NCI-H2107 treated with DMSO at 0.1 percent for 48 hours (cell line): Measurements from ENCODE around the gene ZNF511.
A peak's percentile ranks its signal among the peaks of the same experiment; 100 is the strongest.

Experiments
- DNase-seq: peaks from one replicate; lab custom pipeline; 2025; ENCODE audit not compliant: unreplicated experiment; lab: John Stamatoyannopoulos, UW

Gene ZNF511

DNA sequence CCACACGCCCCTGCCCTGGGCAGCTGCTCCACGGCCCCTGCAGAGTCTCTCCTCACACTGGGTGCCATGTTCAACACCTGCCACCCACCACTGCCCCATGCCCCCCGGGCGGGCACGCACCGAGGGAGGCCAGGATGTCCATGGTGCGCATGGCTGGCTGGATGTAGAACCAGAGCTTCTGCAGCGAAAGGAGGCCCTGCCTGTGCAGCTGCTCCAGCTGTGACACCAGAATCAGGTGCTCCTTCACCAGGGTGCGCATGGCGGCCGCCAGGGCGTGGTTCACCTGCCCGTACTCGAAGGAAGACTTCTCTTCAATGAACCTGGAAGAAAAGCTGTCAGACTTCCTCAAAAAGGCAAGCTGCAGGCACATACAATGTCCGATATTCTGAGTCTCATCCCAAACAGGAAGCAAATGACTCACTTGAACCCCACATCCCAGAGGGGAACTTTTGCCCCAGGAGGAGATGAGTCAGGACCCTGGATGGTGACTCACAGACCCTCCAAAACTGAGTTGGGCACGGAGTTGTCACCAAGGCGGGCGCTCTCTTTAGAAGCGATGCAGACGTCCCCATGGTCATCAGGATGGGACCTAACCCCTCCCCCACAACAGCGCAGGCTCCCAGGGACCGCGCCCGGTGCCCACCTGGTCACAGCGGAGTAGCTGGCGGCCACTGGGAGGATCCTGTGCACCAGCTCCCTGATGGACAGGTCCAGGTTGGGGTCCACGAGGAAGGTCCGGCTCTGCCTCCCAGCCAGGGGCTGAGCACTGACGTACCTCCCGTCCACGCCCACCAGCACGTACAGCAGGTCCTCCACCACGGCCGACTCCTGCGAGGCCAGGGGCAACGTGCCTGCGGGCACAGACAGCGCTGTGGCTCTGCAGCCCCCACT, 15.6 kb upstream of the ZNF511 start:
- no peak for DNase-seq

DNA sequence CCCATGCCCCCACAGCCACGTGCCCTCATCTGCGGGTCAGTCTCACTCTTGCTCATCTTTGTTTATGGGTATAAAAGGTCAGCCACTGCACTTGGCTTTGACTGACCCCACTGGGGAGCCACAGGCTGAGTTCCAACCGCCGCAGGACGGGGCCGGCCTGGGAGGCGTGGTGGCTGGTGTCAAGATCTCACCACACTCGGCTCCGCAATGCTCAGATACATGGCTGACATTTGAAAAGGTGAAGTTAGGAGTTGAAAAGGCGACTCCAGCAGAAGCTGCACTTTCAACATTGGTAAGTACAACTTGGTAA, 14.9 kb upstream of the ZNF511 start:
- DNase-seq: no peak

DNA sequence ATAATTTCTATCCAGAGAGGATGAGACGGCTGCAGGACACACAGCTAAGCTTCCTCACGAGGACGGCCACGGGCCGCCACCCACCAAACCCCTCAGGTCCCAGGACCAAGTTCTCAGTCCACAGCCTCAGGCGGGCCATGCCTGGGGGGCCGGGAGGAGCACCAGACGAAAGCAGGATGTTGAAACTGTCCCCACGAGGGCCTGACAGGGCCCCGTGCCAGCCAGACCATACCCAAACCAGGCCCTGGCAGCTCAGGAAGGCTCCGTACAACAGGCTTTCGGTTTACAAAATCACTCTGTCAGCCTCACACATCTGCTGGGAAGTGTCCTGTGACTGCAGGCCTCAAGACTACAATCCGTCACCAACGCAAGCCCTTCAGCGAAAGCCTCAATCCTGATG, 14.5 kb upstream of the ZNF511 start:
- DNase-seq: no peak

DNA sequence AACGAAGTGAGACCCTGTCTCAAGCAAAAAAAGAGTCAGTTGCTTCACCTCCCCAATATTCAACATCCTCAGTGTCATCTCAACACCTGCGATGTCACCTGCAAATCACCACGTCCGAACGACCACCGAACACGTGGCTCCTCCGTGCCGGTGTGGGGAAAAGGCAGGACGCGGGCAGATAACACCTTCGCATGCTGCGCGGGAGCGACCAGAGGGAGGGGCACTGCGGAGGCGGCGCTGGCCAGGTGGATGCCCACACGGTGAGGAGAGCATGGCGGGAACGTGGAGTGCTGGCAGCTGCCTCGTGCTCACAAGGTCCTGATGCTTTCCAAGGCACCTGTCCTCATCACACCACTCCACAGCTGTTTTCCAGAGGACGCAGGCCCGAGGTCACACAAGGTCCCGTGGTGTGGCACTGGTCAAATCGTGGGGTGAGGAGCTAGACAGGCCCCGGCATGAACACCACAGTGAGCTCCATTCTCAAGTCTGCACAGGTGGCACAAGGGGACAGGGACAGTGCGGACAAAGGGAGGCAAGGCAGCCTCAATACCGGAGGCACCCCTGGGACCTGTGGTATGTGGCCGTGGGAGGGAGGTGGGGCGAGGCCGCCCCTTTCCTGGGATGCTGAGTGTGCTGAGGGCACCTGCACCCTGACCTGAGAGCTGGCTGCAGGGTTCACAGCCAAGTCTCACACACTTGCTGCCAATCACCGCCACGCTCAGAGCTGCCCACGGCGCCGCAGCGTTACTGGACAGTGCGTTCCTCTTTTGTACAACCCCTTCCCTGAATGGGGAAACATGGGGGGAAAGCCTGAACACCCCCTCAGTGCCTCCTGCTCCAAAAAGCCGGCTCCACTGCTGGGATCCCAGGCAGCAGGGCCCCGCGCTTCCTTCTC, 13.0 kb upstream of the ZNF511 start:
- no peak for DNase-seq

- DNase-seq: no peak
Observed at GRCh38 chr10:133297504-133297903, 11.2 kb upstream of the ZNF511 start.

DNA sequence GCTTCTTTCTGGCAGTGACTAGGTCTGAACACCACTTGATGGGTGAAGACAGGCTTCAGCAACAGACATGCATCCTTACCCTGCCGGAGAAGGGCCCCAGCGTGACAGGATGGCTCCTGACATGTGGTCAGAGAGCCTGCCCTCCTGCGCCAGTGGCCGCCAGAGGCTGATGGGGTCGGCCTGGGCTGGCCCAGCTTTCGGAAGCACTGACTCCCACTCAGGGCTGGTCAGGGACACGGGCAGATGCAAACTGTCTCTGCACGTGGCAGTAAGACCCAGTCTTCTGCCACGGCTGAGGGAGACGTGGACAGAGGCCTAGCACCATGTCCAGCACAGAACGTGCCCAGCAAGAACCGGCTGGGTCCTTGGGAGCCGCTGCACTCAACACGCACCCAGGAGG, 10.2 kb upstream of the ZNF511 start:
- DNase-seq: no peak

DNA sequence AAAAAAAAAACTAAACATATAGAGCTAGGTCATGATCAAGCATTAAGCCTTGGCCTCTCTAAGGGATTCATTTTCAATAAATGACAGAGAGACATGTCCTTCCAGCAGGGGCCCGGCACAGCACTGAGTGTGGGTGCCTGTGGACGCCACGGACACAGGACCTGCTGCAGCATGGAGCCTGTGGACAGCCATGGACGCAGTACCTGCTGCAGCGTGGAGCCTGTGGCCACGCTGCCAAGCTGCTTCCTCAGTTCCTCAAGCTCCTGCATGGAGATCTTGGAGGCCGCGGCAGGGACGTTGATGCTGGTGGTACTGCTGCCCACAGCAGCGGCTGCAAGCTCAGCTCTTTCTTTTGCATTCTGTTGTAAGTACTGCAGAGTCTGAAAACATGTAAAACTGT, 9.5 kb upstream of the ZNF511 start:
- DNase-seq: no peak

DNA sequence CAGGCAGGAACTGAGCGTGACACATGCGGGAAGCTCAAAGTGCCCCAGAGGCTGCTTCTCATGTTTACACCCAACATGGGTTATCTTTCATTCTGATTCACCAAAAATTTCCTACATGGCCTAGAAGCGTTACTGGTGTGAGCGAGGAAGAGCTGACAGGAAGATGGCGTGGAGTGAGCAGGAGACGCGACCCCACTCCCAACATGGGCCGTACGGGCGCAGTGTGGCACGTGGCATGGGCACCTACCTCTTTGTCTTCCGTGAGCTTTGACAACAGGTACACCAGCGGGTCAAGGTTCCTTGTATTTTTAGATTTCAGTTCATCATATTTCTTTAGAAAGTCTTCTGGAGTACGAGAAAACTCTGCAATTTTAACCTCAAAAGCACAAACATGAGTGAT, 9.0 kb upstream of the ZNF511 start:
- no peak for DNase-seq

DNA sequence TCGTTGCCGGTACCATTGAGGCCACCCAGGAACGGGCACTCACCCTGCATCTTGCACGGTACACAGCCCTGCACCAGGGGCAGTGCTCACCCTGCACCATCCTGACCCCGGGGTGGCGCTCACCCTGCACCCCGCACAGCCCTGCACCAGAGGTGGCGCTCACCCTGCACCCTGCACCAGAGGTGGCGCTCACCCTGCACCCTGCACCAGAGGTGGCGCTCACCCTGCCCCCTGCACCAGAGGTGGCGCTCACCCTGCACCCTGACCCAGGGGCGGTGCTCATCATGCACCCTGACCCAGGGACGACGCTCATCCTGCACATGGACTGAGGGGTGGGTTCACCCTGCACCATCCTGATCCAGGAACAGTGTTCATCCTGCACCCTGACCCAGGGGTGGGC, 6.5 kb upstream of the ZNF511 start:
- DNase-seq: no peak

- DNase-seq: no peak
Observed at GRCh38 chr10:133303206-133303605, 5.5 kb upstream of the ZNF511 start.

GRCh38 chr10:133306097-133306476, 2.6 kb upstream of the ZNF511 start:
- DNase-seq: no peak

GRCh38 chr10:133306941-133307379, 1.8 kb upstream of the ZNF511 start:
- DNase-seq: no peak

GRCh38 chr10:133307776-133308420, 816 bp upstream of the ZNF511 start:
- peak; percentile 24 for DNase-seq

DNA sequence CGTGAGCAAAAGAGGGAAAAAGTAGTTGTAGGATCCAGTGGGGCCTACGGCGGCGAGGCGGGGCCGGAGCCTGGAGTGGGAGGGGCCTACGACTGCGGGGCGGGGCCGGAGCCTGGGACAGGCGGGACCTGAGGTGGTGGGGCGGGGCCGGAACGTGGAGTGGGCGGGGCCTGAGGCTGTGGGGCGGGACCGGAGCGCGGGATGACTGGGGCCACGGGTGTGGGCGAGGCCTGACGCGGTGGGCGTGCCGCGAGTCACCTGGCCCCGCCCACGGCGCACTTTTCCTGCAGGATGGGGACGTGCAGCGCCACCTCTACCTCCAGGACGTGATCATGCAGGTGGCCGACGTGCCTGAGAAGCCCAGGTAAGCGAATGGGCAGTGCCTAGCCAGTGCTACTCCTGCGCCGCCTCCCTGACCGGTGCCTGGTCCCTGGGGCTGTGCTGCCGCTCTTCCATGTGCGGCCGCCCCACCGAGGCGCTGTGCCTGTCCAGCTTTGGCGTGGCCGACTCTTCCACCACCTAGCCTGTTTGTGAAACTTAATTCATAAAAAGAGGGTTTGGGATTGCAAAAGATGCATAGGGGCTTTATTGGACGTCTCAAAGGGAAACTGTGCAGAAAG, 496 bp downstream of the ZNF511 start:
- no peak for DNase-seq

GRCh38 chr10:133309720-133310398, 1.1 kb downstream of the ZNF511 start:
- DNase-seq: peak; percentile 36

- no peak for DNase-seq
Observed at GRCh38 chr10:133310399-133310755, 1.7 kb downstream of the ZNF511 start.

DNA sequence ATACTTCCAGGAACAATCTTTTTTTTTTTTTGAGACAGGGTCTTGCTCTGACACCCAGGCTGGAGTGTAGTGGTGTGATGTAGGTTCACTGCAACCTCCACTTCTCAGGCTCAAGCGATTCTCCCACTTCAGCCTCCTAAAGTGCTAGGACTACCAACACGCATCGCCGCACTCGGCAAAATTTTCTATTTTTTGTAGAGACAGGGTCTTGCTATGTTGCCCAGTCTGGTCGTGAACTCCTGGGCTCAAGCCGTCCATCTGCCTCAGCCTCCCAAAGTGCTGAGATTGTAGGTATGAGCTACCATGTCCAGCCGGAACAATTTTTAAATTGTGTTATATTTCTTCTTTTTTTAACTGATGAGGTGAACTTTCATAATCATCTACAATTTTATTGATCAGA, 2.1 kb downstream of the ZNF511 start:
- DNase-seq: no peak

- no peak for DNase-seq
Observed at GRCh38 chr10:133311570-133311969, 2.9 kb downstream of the ZNF511 start.

DNA sequence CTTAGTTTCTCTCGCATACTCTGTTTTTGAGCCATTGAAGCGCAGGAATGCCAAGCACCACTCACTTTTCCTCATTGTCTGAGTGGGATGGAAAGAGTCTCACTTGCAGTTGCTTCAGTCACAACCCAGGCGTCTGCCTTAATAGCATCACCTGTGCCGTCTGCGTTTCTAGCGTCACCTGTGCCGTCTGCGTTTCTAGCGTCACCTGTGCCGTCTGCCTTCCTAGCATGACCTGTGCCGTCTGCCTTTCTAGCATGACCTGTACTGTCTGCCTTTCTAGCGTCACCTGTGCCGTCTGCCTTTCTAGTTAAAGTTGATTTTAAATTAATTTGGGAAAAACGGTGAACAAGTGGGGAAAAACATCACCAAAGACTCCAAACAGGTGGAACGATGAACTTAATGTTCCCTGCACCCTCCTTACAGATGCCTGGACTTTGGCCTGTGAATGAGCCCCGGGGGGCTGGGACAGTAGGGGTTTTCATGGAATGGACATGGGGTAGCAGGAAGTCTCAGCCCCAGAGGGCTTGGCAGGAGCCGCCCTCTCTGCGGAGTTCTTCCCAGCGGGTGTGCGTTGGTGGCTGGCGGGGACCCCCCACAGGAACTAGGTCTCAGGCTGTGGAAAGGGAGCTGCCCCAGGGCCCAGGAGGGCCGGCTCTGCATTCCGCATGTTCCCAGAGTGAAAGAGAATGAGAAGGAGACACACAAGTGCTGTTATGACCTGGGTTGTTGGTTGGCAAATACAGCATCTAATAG, 3.5 kb downstream of the ZNF511 start:
- no peak for DNase-seq

GRCh38 chr10:133312769-133313145, 4.0 kb downstream of the ZNF511 start:
- DNase-seq: no peak
